Neural progenitor cell (in vitro differentiated cells): ENCODE measurements around the gene PAFAH2.

Source experiments
- EZH2 ChIP-seq: fragments of 200-600 bp; sonication (generic); IDR thresholded peaks from 2 replicates; pipeline ENCODE4 v1.6.1; 2017; ENCODE audit warnings: antibody characterized with exemption, mild to moderate bottlenecking, moderate library complexity
- TF ChIP-seq, protein P1 (sequence below): fragments of 200-600 bp; sonication (generic); IDR thresholded peaks from 2 replicates; pipeline ENCODE4 v1.5.1; 2017; ENCODE audit warnings: antibody characterized with exemption, mild to moderate bottlenecking

DNA sequence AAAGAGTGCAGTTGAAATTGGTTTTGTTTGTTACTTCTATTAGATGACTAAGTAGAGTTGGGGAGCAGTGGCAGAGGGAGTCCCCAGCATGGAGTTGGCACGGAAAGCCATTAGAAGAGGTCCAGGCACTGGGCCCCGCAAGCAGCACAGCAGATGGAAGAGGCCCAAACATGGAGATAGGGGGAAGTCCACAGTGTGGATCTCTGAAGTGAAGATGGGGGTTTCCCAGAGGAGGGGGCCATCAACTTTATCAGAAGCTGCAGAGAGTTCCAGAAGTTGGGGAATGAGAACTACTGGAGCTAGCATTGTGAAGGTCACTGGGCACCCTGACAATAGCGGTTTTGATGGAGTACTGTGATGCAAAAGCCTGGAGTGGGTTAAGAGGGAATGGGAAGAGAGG lies 30.6 kb downstream of the PAFAH2 start:
- TF ChIP-seq, protein P1, sequence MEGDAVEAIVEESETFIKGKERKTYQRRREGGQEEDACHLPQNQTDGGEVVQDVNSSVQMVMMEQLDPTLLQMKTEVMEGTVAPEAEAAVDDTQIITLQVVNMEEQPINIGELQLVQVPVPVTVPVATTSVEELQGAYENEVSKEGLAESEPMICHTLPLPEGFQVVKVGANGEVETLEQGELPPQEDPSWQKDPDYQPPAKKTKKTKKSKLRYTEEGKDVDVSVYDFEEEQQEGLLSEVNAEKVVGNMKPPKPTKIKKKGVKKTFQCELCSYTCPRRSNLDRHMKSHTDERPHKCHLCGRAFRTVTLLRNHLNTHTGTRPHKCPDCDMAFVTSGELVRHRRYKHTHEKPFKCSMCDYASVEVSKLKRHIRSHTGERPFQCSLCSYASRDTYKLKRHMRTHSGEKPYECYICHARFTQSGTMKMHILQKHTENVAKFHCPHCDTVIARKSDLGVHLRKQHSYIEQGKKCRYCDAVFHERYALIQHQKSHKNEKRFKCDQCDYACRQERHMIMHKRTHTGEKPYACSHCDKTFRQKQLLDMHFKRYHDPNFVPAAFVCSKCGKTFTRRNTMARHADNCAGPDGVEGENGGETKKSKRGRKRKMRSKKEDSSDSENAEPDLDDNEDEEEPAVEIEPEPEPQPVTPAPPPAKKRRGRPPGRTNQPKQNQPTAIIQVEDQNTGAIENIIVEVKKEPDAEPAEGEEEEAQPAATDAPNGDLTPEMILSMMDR: no peak
- TF ChIP-seq EZH2: no peak
